Measurements from ENCODE around the gene IDH2.

- TF ChIP-seq, protein P1, sequence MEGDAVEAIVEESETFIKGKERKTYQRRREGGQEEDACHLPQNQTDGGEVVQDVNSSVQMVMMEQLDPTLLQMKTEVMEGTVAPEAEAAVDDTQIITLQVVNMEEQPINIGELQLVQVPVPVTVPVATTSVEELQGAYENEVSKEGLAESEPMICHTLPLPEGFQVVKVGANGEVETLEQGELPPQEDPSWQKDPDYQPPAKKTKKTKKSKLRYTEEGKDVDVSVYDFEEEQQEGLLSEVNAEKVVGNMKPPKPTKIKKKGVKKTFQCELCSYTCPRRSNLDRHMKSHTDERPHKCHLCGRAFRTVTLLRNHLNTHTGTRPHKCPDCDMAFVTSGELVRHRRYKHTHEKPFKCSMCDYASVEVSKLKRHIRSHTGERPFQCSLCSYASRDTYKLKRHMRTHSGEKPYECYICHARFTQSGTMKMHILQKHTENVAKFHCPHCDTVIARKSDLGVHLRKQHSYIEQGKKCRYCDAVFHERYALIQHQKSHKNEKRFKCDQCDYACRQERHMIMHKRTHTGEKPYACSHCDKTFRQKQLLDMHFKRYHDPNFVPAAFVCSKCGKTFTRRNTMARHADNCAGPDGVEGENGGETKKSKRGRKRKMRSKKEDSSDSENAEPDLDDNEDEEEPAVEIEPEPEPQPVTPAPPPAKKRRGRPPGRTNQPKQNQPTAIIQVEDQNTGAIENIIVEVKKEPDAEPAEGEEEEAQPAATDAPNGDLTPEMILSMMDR (IDR thresholded peaks at IDR 0.05) = no peak
- TF ChIP-seq POLR2A (IDR thresholded peaks at IDR 0.05) = peak in 1 of 4 donors; percentile 22
Observed at GRCh38 chr15:90063770-90064247, 38.5 kb downstream of the IDH2 start.

Data from esophagus squamous epithelium (tissue), 4 donors.